HEK293 (cell line): ENCODE data around the gene FMNL3.

ENCODE experiments used
- CTCF ChIA-PET: fragments of 350-600 bp; formaldehyde crosslinking; extraction: SDS; loops from one replicate; lab custom pipeline; 2021; ENCODE audit warnings: antibody characterized with exemption; lab: Yijun Ruan, JAX
- POLR2A ChIA-PET: fragments of 300-600 bp; formaldehyde crosslinking; extraction: SDS; loops from one replicate; lab custom pipeline; 2020; ENCODE audit warnings: antibody characterized with exemption, inconsistent platforms; lab: Yijun Ruan, JAX
- H3K27ac ChIP-seq: fragments of 200-500 bp; sonication (Bioruptor generic); 2 replicates; pipeline ENCODE4 v1.5.1; 2014; ENCODE audit warnings: low read depth, low read length, control low read depth, inconsistent platforms; ENCODE audit errors: extremely low read depth
- H3K36me3 ChIP-seq, 2 experiments: fragments of 200-500 bp in 1 of 2; sonication (Bioruptor generic) in 1 of 2; 1 replicate in 1 of 2; 2 replicates in 1 of 2; pipeline ENCODE4 v1.5.1; 2014 to 2017; ENCODE audit warnings: inconsistent platforms in 2 of 2, low read length in 2 of 2; ENCODE audit not compliant: control insufficient read depth in 2 of 2, insufficient read depth in 1 of 2
- H3K4me1 ChIP-seq: fragments of 200-500 bp; sonication (Bioruptor generic); 2 replicates; pipeline ENCODE4 v1.5.1; 2014; ENCODE audit warnings: mild to moderate bottlenecking, low read length, inconsistent platforms; ENCODE audit not compliant: control insufficient read depth, insufficient read depth
- H3K4me3 ChIP-seq: 2 replicates; pipeline ENCODE4 v1.5.1; 2011; ENCODE audit warnings: low read depth, mild to moderate bottlenecking, control low read depth, low read length, moderate library complexity
- H3K9me3 ChIP-seq: fragments of 200-500 bp; sonication (Bioruptor generic); 2 replicates; pipeline ENCODE4 v1.5.1; 2014; ENCODE audit warnings: low read depth, low read length, inconsistent platforms; ENCODE audit not compliant: control insufficient read depth, insufficient read depth
- KLF16 ChIP-seq: fragments of 450-650 bp; formaldehyde crosslinking; IDR thresholded peaks from 2 replicates; pipeline ENCODE4 v1.5.1; 2017; ENCODE audit warnings: missing biosample characterization, missing genetic modification characterization
- KLF8 ChIP-seq: fragments of 450-650 bp; formaldehyde crosslinking; IDR thresholded peaks from 2 replicates; pipeline ENCODE4 v1.5.1; 2016; ENCODE audit warnings: missing biosample characterization, missing genetic modification characterization
- MZF1 ChIP-seq: fragments of 450-650 bp; formaldehyde crosslinking; IDR thresholded peaks from 2 replicates; pipeline ENCODE4 v1.5.1; 2017; ENCODE audit warnings: missing biosample characterization, missing genetic modification characterization, borderline replicate concordance
- PRDM2 ChIP-seq: fragments of 450-650 bp; formaldehyde crosslinking; IDR thresholded peaks from 2 replicates; pipeline ENCODE4 v1.5.1; 2016; ENCODE audit warnings: missing biosample characterization, missing genetic modification characterization, borderline replicate concordance
- TSHZ1 ChIP-seq: fragments of 450-650 bp; formaldehyde crosslinking; IDR thresholded peaks from 2 replicates; pipeline ENCODE4 v1.5.1; 2016; ENCODE audit warnings: missing biosample characterization, missing genetic modification characterization, borderline replicate concordance
- ZBTB20 ChIP-seq: fragments of 450-650 bp; formaldehyde crosslinking; IDR thresholded peaks from 2 replicates; pipeline ENCODE4 v1.5.1; 2016; ENCODE audit warnings: missing biosample characterization, missing genetic modification characterization
- ZBTB8A ChIP-seq: fragments of 450-650 bp; formaldehyde crosslinking; IDR thresholded peaks from 2 replicates; pipeline ENCODE4 v1.5.1; 2016; ENCODE audit warnings: missing biosample characterization, missing genetic modification characterization
- ZNF10 ChIP-seq: fragments of 450-650 bp; formaldehyde crosslinking; IDR thresholded peaks from 2 replicates; pipeline ENCODE4 v1.5.1; 2017; ENCODE audit warnings: missing biosample characterization, missing genetic modification characterization
- ZNF16 ChIP-seq: fragments of 450-650 bp; formaldehyde crosslinking; IDR thresholded peaks from 2 replicates; pipeline ENCODE4 v1.5.1; 2016; ENCODE audit warnings: low read depth, missing biosample characterization, missing genetic modification characterization
- ZNF2 ChIP-seq: fragments of 450-650 bp; formaldehyde crosslinking; IDR thresholded peaks from 2 replicates; pipeline ENCODE4 v1.5.1; 2016; ENCODE audit warnings: missing biosample characterization, missing genetic modification characterization
- ZNF266 ChIP-seq: fragments of 450-650 bp; formaldehyde crosslinking; IDR thresholded peaks from 2 replicates; pipeline ENCODE4 v1.5.1; 2016; ENCODE audit warnings: missing biosample characterization, missing genetic modification characterization, low read depth
- ZNF549 ChIP-seq: fragments of 450-650 bp; IDR thresholded peaks from 2 replicates; pipeline ENCODE4 v1.5.1; 2018; ENCODE audit warnings: missing biosample characterization, missing genetic modification characterization, mild to moderate bottlenecking, inconsistent platforms, moderate library complexity
- ZNF639 ChIP-seq: fragments of 450-650 bp; formaldehyde crosslinking; IDR thresholded peaks from 2 replicates; pipeline ENCODE4 v1.5.1; 2016; ENCODE audit warnings: missing biosample characterization, missing genetic modification characterization
- ZSCAN16 ChIP-seq: fragments of 450-650 bp; formaldehyde crosslinking; IDR thresholded peaks from 2 replicates; pipeline ENCODE4 v1.5.1; 2016; ENCODE audit warnings: missing biosample characterization, missing genetic modification characterization

FMNL3 gene

GRCh38 chr12:49622501-49623141 is 84.6 kb downstream of the FMNL3 start (continued):
- TF ChIP-seq ZBTB20 (tag by site-specific recombination) (0 out of 2 replicates have a peak, but pooled peaks have one; percentile 28), ZBTB8A (tag by site-specific recombination) (peak; percentile 77), ZNF10 (tag by site-specific recombination) (no peak), MZF1 (tag by site-specific recombination) (0 out of 2 replicates have a peak, but pooled peaks have one; percentile 41), KLF8 (tag by site-specific recombination) (peak; percentile 38; the same call in 1 of the 2 replicates), TSHZ1 (no peak), ZNF2 (peak; percentile 46; the same call in 1 of the 2 replicates), ZNF639 (tag by site-specific recombination) (peak; percentile 52; the same call in 1 of the 2 replicates), KLF16 (tag by site-specific recombination) (0 out of 2 replicates have a peak, but pooled peaks have one; percentile 14)
- TF ChIP-seq, all 188 proteins: peak for 21

GRCh38 chr12:49621651-49622500 is 85.3 kb downstream of the FMNL3 start:
- Histone ChIP-seq H3K9me3 (no peaks in the 10 kb centered on the region), H3K4me1 (no peaks in the 10 kb centered on the region), H3K36me3 (no peaks in the 10 kb centered on the region), H3K4me3 (no peak overlapping the region), H3K27ac (no peak overlapping the region)
- CTCF ChIA-PET: interaction anchor here (0.6 to 2.3 kb wide), 9 partner anchors 11 to 325 kb away, joined by 3 to 11 read pairs (median 4); partner anchors contain the start of gene C1QL4
- POLR2A ChIA-PET: interaction anchor here (0.6 to 1.8 kb wide), 7 partner anchors 9 to 274 kb away, joined by 3 to 6 read pairs (median 3); partner anchors contain the start of gene SPATS2
- no peak for TF ChIP-seq ZSCAN16 (tag by site-specific recombination)

- CTCF ChIA-PET: interaction anchor here (0.5 to 1.8 kb wide), 5 partner anchors 9 to 349 kb away, joined by 3 to 5 read pairs (median 3); no protein-coding TSS in a partner anchor
- no peaks in the 10 kb centered on the region for H3K36me3 ChIP-seq
- TF ChIP-seq PRDM2 (no peak), ZNF549 (tag by site-specific recombination) (no peak), ZNF16 (tag by site-specific recombination) (no peak), ZNF266 (tag by site-specific recombination) (no peak)
- TF ChIP-seq, all 188 proteins: peak for 0
- no peaks in the 10 kb centered on the region for H3K9me3 ChIP-seq
- POLR2A ChIA-PET: interaction anchor here (0.6 kb wide), 1 partner anchor 83 kb away, joined by 3 read pairs; no protein-coding TSS in a partner anchor
- H3K4me1 ChIP-seq: no peaks in the 10 kb centered on the region
- no peak overlapping the region for H3K4me3 ChIP-seq
- no peak overlapping the region for H3K27ac ChIP-seq
Measured at GRCh38 chr12:49619286-49619685, 87.9 kb downstream of the FMNL3 start.
